Inflammatory macrophage treated with lipopolysaccharide for 1 hour (primary cell): ENCODE data around the gene NUDT22.
A peak's percentile ranks its signal among the peaks of the same experiment; 100 is the strongest.

ENCODE experiments used
- DNase-seq, 2 donors: peaks; one replicate each; pipeline ENCODE4 v3.0.0-alpha.2; 2020 to 2022

Gene NUDT22

DNA sequence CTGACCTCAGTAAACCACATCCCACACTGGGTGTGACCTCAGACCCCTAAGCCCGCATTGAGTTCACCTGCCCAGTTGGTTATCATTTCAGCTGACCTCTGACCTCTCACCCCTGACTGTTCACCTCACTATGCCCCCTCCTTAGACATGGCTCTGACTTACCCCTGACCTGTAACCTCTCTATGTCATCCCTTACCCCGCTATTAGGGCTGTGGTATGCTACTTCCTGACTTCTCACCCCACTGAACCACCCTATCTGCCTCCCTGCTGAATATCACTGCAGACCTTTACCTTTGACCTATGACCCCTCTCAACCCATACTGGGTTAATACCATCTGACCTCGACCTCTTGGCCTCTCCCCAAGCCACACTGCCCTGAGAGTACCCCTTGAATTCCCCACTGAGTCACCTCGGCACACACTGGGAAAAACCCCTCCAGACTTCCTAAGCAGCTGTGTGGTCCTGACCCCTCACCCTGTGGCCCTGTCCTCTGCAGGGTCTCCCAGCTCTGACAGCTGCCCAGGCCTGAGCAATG lies 33.5 kb downstream of the NUDT22 start:
- peak; percentile 27 to 78 for DNase-seq

- DNase-seq, result no peak
Observed at GRCh38 chr11:64260147-64260708, 34.2 kb downstream of the NUDT22 start.

GRCh38 chr11:64261556-64262080 lies 35.5 kb downstream of the NUDT22 start:
- DNase-seq, result no peak

- DNase-seq, result no peak
Observed at GRCh38 chr11:64262271-64263002, 36.4 kb downstream of the NUDT22 start.

- no peak for DNase-seq
Observed at GRCh38 chr11:64263021-64263946, 37.2 kb downstream of the NUDT22 start.

DNA sequence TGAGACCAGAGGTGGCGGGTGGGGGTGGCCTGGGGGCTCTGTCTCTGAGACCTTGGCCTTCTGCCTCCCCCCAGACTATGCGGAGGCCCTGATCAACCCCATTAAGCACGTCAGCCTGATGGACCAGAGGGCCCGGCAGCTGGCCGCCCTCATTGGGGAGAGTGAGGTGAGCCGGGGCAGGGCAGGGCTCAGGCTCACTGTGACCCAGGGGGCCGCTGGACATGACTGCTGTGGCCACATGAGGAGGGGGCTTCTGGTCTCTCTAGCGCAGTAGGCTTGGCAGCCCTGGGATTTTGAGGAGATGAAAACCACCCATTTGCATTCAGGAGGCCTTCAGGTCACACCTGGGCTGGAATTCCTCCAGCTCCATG lies 37.9 kb downstream of the NUDT22 start:
- DNase-seq, result no peak

GRCh38 chr11:64264371-64264852 lies 38.3 kb downstream of the NUDT22 start:
- DNase-seq, result no peak

- no peak for DNase-seq
Observed at GRCh38 chr11:64265176-64266160, 39.4 kb downstream of the NUDT22 start.

- no peak for DNase-seq
Observed at GRCh38 chr11:64266339-64266738, 40.3 kb downstream of the NUDT22 start.

- no peak for DNase-seq
Observed at GRCh38 chr11:64267207-64267945, 41.3 kb downstream of the NUDT22 start.

DNA sequence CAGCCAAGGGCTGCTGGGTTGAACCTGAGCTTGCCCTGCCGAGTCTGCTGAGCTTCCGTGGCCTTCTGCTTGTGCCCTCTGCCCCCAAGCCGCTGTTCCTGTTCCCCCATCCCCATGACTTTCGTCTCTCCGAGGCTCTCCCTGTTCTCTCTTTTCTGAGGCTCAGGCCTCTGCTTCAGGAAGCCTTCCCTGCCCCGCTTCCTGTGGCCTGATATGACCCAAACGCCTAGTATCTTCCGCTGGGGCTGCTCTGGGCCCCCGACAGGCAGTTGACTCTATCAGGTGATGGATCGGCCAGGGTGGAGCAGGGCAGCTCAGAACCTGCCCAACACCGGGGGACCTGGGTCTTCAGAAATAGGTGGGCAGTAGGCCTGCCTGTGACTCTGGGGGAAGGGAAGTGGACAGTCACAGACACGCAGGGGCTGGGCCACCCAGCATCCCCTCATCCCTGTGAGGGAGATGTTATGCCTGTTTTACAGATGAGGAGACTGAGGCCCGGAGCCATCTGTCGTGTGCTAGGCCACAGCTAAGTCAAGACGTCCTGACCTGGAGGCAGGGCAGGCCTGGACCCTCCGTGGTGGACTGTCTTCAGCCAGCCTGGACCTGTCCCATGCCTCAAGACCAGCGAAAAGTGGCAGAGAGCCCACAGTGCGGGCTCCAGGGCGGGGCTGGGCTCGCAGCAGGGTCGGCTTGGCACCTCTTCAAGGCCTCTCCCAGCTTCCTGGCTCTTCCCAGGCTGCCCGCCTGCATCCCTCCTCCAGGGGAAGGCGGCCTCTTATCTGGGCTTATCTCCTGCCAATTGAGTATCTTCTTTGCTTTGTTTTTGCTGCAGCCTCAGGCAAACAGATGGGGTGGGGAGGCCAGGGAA lies 42.2 kb downstream of the NUDT22 start:
- DNase-seq, result peak in 1 of 2 donors; percentile 18

GRCh38 chr11:64268893-64269539 lies 42.9 kb downstream of the NUDT22 start:
- peak; percentile 38 to 69 for DNase-seq

- DNase-seq, result peak; percentile 98 to 100
Observed at GRCh38 chr11:64269540-64270220, 43.6 kb downstream of the NUDT22 start.

DNA sequence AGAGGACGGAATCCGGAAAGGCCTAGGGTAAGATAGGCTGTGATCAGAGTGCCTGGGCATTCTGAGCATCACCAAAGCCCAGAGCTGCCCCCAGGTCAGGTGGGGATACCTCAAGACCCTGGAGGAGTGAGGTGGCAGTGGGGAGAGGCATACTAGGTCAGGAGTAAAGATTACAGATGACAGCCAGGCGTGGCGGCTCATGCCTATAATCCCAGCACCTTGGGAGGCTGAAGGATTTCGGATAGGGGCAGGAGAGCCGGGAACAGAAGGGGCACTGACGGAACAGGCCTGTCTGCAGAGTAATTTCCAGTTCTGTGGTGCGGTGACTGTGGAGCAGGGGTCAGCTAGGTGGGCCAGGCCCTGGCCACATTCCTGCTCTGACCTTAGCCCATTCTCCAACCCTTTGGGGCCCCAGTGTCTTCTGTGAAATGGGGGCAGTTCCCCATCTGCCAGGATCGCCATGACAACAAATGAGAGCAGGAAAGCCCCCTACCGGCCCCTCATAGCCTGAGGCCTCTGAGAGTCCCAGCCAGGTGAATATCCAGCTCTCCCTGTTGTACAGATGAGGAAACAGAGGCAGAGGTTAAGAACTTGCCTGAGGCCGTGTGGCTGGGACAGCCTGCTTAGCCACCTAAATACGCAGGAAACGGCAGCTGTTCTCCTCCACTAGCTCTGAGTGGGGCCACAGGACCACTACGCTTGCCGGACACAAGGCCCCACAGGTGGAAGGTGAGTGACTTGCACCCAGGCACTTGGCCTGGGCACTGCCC lies 49.1 kb downstream of the NUDT22 start:
- no peak for DNase-seq

- DNase-seq, result no peak
Observed at GRCh38 chr11:64275841-64276240, 49.8 kb downstream of the NUDT22 start.

DNA sequence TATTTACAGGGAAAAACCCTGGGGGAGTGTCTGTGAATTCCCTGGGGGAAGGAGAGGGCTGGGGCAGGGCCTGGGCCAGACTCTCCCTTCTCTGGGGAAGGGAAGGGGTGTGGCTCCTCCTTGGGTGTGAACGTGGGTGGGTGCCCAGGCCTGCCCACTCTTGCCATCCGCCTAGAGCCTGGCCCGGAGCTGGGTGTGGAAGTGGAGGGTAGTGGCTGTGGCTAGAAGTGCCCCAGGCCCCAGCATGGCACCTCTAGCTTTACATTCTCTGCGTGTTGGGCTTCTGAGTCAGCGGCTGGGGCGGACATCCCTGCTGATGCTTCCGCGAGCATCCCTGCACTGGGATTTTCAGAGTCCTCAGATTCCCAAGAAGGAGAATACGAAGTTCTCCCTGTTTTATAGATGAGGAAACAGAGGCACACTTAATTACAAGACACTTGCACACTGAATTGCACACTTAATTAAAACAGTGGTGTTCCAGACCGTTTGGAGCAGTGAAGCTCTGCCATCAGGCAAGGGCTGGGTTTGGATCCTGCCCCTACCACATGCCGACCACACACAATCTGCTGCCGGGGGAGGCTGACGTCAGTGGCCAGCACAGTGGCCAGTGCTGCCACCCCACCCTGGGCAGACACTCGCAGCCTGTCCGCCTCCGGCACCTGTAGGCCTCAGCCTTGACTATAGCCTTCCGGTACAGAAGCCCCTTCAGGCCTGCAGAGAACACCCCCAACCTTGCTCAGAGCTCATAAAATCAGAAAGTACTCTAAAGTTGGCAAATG lies 50.8 kb downstream of the NUDT22 start:
- DNase-seq, result peak; percentile 50 to 76

- DNase-seq, result no peak
Observed at GRCh38 chr11:64278576-64279190, 52.6 kb downstream of the NUDT22 start.
